Neutrophil (primary cell): Measurements from ENCODE around the gene CD200.

ENCODE experiments used
- H3K27ac ChIP-seq: fragments of 200-600 bp; sonication (generic); 2 replicates; pipeline ENCODE4 v1.5.1; 2016; ENCODE audit warnings: mild to moderate bottlenecking, moderate library complexity
- H3K27me3 ChIP-seq: fragments of 200-600 bp; sonication (generic); 2 replicates; pipeline ENCODE4 v1.6.0; 2016; ENCODE audit warnings: mild to moderate bottlenecking
- H3K36me3 ChIP-seq: fragments of 200-600 bp; sonication (generic); 2 replicates; pipeline ENCODE4 v1.5.1; 2017
- H3K4me1 ChIP-seq, 2 experiments: fragments of 200-600 bp in 1 of 2; sonication (generic) in 1 of 2; 1 replicate in 1 of 2; 2 replicates in 1 of 2; pipeline versions ENCODE4 v1.5.1 to v1.6.1; 2013 to 2016; ENCODE audit warnings: low read depth in 1 of 2, low read length in 1 of 2, mild to moderate bottlenecking in 1 of 2, moderate library complexity in 1 of 2; ENCODE audit not compliant: control insufficient read depth in 1 of 2, insufficient read depth in 1 of 2
- H3K4me3 ChIP-seq, 2 experiments: fragments of 200-600 bp in 1 of 2; sonication (generic) in 1 of 2; 1 replicate in 1 of 2; 2 replicates in 1 of 2; pipeline ENCODE4 v1.5.1; 2013 to 2016; ENCODE audit warnings: low read depth in 1 of 2, low read length in 1 of 2, mild to moderate bottlenecking in 1 of 2, moderate library complexity in 1 of 2
- H3K9me3 ChIP-seq: fragments of 200-600 bp; sonication (generic); 2 replicates; pipeline ENCODE4 v1.5.1; 2016
- TF ChIP-seq, protein P1 (sequence below): fragments of 200-600 bp; sonication (generic); IDR thresholded peaks from 2 replicates; pipeline ENCODE4 v1.5.1; 2016; ENCODE audit warnings: antibody characterized with exemption

CD200 gene

DNA sequence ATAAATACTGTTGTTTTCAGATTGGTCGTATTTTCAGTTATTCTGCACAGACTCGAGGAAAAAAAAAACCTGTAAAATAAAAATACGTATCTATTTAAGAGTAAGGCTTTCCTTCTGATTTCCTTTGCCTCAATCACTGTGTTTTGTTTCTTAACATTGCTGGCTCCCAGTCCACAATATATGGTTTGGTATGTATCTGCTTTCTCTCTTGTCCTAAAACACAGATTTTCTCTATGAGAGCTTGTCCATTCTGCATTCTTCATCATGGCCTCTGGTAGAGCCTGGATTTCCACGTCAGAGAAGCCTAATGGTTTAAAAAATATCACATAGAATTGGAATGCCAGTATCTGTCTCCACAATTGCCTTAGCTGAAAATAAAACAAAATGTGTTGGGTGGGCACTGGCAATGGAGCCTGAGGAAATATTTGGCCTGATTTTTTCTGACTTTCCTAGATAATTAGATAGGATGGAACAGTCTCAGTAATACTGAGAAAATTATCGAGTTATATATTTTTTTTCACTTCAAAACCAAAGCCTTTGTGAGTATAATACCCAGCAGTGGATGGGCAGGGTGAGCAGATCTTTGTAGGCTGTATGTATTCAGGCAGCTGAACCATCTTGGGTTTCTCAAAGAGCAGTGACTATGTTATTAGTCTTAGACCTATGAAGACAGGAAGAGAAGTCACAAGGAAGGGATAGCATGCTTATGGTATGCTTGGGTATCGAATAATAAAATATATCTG, 1.9 kb downstream of the CD200 start:
- Histone ChIP-seq H3K27me3 (peaks cover 19% of the 10 kb centered on the region), H3K27ac (no peak overlapping the region), H3K36me3 (no peaks in the 10 kb centered on the region), H3K9me3 (no peaks in the 10 kb centered on the region), H3K4me1 (peaks cover 14 to 17% of the 10 kb centered on the region in 2 experiments), H3K4me3 (no peak overlapping the region)
- TF ChIP-seq, protein P1, sequence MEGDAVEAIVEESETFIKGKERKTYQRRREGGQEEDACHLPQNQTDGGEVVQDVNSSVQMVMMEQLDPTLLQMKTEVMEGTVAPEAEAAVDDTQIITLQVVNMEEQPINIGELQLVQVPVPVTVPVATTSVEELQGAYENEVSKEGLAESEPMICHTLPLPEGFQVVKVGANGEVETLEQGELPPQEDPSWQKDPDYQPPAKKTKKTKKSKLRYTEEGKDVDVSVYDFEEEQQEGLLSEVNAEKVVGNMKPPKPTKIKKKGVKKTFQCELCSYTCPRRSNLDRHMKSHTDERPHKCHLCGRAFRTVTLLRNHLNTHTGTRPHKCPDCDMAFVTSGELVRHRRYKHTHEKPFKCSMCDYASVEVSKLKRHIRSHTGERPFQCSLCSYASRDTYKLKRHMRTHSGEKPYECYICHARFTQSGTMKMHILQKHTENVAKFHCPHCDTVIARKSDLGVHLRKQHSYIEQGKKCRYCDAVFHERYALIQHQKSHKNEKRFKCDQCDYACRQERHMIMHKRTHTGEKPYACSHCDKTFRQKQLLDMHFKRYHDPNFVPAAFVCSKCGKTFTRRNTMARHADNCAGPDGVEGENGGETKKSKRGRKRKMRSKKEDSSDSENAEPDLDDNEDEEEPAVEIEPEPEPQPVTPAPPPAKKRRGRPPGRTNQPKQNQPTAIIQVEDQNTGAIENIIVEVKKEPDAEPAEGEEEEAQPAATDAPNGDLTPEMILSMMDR: no peak

DNA sequence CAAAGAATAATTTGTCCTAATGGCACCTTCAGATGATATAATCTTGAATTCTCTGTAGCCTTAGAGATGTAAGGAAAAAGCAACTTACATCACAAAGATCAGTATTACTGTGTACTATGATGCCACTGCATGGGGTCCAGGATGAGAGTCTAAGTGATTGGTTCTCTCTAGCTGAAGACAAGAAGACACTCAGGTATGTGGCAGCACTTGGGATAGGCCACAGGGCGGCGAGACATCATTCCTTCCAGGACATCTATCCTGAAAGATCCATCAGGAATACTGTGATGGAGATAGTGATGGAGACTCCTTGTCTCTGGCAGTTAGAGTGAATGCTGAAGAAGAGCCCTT, 2.5 kb downstream of the CD200 start:
- Histone ChIP-seq H3K36me3 (no peaks in the 10 kb centered on the region), H3K4me1 (peaks cover 14 to 17% of the 10 kb centered on the region in 2 experiments), H3K9me3 (no peaks in the 10 kb centered on the region), H3K4me3 (no peak overlapping the region), H3K27me3 (peaks cover 19% of the 10 kb centered on the region), H3K27ac (no peak overlapping the region)
- TF ChIP-seq, protein P1: no peak

DNA sequence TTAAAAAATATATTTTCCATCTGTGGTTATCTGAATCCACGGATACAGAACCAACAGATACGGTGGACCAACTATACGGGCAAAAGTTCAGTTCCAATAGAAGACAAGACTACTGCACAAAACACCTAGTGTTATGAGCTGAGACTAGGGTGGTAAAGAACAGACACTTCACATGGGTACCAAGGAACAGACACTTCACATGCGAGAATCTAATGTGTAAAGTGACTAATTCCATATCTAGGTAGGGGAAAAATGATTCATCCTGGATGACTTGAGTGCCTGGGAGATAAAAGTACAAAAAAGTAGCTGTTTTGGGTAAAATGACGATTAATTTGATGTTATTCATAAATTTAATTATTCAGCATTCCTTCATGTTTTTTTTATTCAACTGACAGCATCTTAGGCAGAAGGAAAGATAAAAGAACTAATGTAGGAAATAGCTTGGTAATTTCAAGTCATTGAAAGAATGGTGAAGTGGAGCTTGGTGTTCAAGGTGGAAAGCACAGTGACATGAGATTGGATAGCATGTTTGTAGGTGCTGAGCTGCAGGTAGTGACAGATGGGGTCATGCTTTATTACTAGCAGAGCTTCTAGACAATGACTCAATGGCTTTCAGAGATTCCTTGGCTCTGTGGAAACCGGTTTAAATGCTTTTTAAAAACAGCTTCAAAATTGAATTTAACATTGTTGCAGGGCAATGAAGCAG, 5.2 kb downstream of the CD200 start:
- Histone ChIP-seq H3K4me3 (no peak overlapping the region), H3K36me3 (no peaks in the 10 kb centered on the region), H3K27me3 (peaks cover 10% of the 10 kb centered on the region), H3K4me1 (peaks cover 10% of the 10 kb centered on the region in 2 experiments), H3K27ac (no peak overlapping the region), H3K9me3 (no peaks in the 10 kb centered on the region)
- TF ChIP-seq, protein P1: no peak

DNA sequence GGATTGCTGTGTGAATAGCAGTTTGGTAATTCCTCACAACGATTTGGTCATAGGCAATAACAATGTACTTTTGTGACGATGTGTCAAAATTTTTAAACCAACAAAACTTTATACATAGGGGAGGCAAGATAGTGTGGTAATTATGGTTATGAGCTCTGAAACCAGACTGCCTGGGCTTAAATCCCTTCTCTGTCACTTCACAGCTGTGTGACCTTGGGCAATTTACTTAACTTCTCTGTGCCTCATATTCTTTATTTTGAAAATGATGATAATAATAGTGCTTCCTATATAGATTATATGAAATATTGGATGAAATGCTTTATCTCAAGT, 5.7 kb downstream of the CD200 start:
- Histone ChIP-seq H3K4me3 (no peak overlapping the region), H3K36me3 (no peaks in the 10 kb centered on the region), H3K27ac (no peak overlapping the region), H3K4me1 (peaks cover 4 to 5% of the 10 kb centered on the region in 2 experiments), H3K27me3 (peaks cover 5% of the 10 kb centered on the region), H3K9me3 (no peaks in the 10 kb centered on the region)
- TF ChIP-seq, protein P1: no peak

DNA sequence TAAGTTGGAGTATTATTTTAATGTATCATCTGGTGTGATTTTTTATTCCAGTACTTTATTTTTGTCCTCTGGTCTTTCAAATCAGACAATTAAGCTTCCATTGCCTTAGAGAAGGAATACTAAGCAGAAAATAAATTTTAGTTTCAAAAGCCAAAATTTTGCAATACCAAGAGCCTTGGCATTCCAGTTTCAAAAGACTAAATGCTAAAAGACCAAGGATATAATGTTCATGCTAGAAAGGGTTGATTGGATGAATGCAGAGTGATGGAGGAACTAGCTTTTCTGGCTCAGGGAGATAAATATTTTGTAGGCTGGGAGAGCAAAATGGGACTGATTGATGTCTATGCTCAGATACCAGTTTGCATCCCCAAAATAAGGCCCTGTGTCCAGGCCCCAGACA, 6.2 kb downstream of the CD200 start:
- Histone ChIP-seq H3K27me3 (peaks cover under 1% of the 10 kb centered on the region), H3K36me3 (no peaks in the 10 kb centered on the region), H3K4me3 (no peak overlapping the region), H3K4me1 (peaks cover under 1% of the 10 kb centered on the region in 2 experiments), H3K27ac (no peak overlapping the region), H3K9me3 (no peaks in the 10 kb centered on the region)
- TF ChIP-seq, protein P1: no peak
